ENCODE data around the gene STEAP4. TPM values are rescaled to one million over a fixed set of nuclear protein-coding genes. Genes with fewer than 3 reads are reported as not detected.
A peak's percentile ranks its signal among the peaks of the same experiment; 100 is the strongest.

Gene STEAP4
- polyA plus RNA-seq, 4 donors: 0.22 to 5.7 (median 0.43) TPM

DNA sequence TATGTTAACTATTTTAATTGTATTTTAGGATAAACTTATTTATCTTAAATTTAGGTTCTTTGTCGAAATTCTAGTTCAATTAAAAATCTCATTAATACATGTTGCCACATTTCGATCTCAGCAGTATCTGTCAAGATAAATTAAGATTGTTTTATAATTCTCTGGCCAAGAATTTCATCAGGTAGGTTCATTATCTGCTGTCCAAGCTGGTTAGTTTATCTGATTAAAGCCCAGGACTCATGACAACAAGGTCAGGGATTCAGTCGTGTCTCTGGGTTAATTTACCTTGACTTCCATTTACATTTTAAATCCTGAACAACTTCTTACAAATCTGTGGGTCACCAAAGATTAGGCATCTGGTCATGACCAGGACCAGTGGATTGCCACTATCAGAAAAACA, 7.6 kb downstream of the STEAP4 start:
- H3K4me3 ChIP-seq (ENCODE audit: low read depth in 1 of 3, low read length in 3 of 3): no peak overlapping the region
- H3K36me3 ChIP-seq (ENCODE audit: control insufficient read depth in 3 of 3, insufficient read depth in 2 of 3, low read depth in 1 of 3, low read length in 3 of 3): no peaks in the 10 kb centered on the region
- 84 to 86% (median 85%) methylated on average over 3 of the region's 3 CpGs for WGBS, 3 donors
- H3K4me1 ChIP-seq (ENCODE audit: control insufficient read depth in 3 of 3, insufficient read depth in 2 of 3, low read depth in 1 of 3, low read length in 2 of 3): no peaks in the 10 kb centered on the region
- H3K27ac ChIP-seq (ENCODE audit: low read depth in 1 of 3, low read length in 2 of 3): no peak overlapping the region
- FAIRE-seq: no peak
- H3K9me3 ChIP-seq (ENCODE audit: control insufficient read depth in 2 of 2, insufficient read depth in 1 of 2, low read depth in 1 of 2, low read length in 1 of 2): no peaks in the 10 kb centered on the region
- no peaks in the 10 kb centered on the region for H3K27me3 ChIP-seq (ENCODE audit: control insufficient read depth in 3 of 3, insufficient read depth in 3 of 3, low read length in 3 of 3)
- no peak for DNase-seq

DNA sequence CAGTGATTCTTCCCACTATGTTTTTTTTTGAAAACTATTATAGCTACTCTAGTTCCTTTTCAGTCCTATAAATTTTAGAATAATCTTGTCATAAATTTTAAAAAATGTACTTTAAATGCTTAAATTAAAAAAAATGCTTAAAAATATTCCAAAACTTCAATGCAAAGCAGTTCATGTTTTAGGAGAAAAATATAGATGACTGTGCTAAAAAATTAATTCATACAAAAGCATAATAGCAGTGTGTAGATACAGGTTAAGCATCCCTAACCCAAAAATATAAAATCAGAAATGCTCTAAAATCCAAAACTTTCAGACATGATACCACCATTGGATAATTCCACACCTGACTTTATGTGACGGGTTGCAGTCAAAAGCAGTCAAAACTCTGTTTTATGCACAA, 12.8 kb downstream of the STEAP4 start:
- Histone ChIP-seq H3K4me1 (ENCODE audit: control insufficient read depth in 3 of 3, insufficient read depth in 2 of 3, low read depth in 1 of 3, low read length in 2 of 3) (peaks cover 0 to 4% (median 0%) of the 10 kb centered on the region in 3 donors), H3K36me3 (ENCODE audit: control insufficient read depth in 3 of 3, insufficient read depth in 2 of 3, low read depth in 1 of 3, low read length in 3 of 3) (no peaks in the 10 kb centered on the region), H3K27me3 (ENCODE audit: control insufficient read depth in 3 of 3, insufficient read depth in 3 of 3, low read length in 3 of 3) (no peaks in the 10 kb centered on the region), H3K27ac (ENCODE audit: low read depth in 1 of 3, low read length in 2 of 3) (no peak overlapping the region), H3K9me3 (ENCODE audit: control insufficient read depth in 2 of 2, insufficient read depth in 1 of 2, low read depth in 1 of 2, low read length in 1 of 2) (no peaks in the 10 kb centered on the region), H3K4me3 (ENCODE audit: low read depth in 1 of 3, low read length in 3 of 3) (no peak overlapping the region)
- DNase-seq: no peak
- FAIRE-seq: no peak
- 95 to 96% (median 95%) methylated on average over 1 of the region's 1 CpG for WGBS, 3 donors

DNA sequence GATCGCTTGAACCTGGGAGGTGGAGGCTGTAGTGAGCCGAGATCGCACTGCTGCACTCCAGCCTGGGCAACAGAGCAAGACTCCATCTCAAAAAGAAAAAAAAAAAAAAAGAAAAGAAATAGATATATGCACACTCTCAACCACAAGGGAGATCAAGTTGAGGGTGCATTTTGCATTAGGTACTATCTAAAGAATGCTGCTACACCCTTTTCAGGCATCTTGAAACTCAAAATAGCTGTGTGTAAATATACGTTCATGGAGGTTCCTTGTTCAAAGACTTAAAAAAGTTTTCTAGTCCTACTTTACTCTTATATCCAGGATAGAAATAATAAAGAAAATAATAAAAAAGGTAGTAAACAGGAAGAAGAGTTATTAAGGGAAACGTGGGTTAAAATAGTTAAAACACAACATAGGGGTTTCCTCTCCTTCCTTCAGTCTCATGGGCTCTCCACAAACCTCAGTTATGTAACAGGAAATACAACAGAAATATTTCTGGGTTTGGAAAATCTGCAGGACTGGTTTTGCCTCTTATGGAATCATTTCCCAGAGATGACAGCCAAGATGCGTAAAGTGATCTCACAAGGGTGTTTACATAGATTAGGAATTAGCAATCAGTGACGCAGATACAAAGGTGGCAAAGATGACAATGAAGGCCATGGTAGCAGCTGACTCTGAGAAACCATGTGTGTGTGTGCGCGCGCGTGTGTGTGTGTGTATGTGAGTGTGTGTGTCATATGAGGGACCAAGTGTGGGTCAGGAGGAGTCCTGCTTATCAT, 15.1 kb downstream of the STEAP4 start:
- DNase-seq: peak; percentile 9 to 26
- H3K36me3 ChIP-seq (ENCODE audit: control insufficient read depth in 3 of 3, insufficient read depth in 2 of 3, low read depth in 1 of 3, low read length in 3 of 3): no peaks in the 10 kb centered on the region
- peaks cover 0 to 4% (median 0%) of the 10 kb centered on the region in 3 donors for H3K4me1 ChIP-seq (ENCODE audit: control insufficient read depth in 3 of 3, insufficient read depth in 2 of 3, low read depth in 1 of 3, low read length in 2 of 3)
- peaks cover 0 to 7% of the 10 kb centered on the region in 2 donors for H3K9me3 ChIP-seq (ENCODE audit: control insufficient read depth in 2 of 2, insufficient read depth in 1 of 2, low read depth in 1 of 2, low read length in 1 of 2)
- FAIRE-seq: no peak
- no peak overlapping the region for H3K4me3 ChIP-seq (ENCODE audit: low read depth in 1 of 3, low read length in 3 of 3)
- WGBS, 3 donors: 74 to 81% (median 80%) methylated on average over 11 of the region's 11 CpGs
- no peaks in the 10 kb centered on the region for H3K27me3 ChIP-seq (ENCODE audit: control insufficient read depth in 3 of 3, insufficient read depth in 3 of 3, low read length in 3 of 3)
- no peak overlapping the region for H3K27ac ChIP-seq (ENCODE audit: low read depth in 1 of 3, low read length in 2 of 3)

DNA sequence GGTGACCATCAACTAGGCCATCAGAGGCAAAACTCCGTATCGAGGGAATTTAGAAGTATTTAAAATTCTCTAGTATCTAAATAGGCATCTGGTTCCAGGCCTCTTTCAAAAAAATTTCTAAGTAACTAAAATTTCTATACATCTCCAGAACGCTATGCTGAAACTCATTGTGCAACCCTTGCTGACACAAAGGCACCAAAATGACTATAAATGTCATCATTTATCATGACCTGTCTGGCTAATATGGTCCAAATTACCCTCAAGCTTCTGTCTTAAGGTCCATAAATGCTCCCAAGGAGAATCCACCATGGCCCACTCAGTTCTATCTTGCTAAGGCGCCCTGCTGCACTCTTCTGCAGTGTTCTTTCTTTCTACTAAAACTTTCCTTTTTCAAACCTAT, 16.2 kb downstream of the STEAP4 start:
- Histone ChIP-seq H3K9me3 (ENCODE audit: control insufficient read depth in 2 of 2, insufficient read depth in 1 of 2, low read depth in 1 of 2, low read length in 1 of 2) (peaks cover 0 to 10% of the 10 kb centered on the region in 2 donors), H3K4me3 (ENCODE audit: low read depth in 1 of 3, low read length in 3 of 3) (no peak overlapping the region), H3K27me3 (ENCODE audit: control insufficient read depth in 3 of 3, insufficient read depth in 3 of 3, low read length in 3 of 3) (no peaks in the 10 kb centered on the region), H3K36me3 (ENCODE audit: control insufficient read depth in 3 of 3, insufficient read depth in 2 of 3, low read depth in 1 of 3, low read length in 3 of 3) (no peaks in the 10 kb centered on the region), H3K4me1 (ENCODE audit: control insufficient read depth in 3 of 3, insufficient read depth in 2 of 3, low read depth in 1 of 3, low read length in 2 of 3) (peaks cover 0 to 4% (median 0%) of the 10 kb centered on the region in 3 donors), H3K27ac (ENCODE audit: low read depth in 1 of 3, low read length in 2 of 3) (no peak overlapping the region)
- DNase-seq (no peak), FAIRE-seq (no peak)
- 91 to 92% (median 92%) methylated on average over 4 of the region's 4 CpGs for WGBS, 3 donors

DNA sequence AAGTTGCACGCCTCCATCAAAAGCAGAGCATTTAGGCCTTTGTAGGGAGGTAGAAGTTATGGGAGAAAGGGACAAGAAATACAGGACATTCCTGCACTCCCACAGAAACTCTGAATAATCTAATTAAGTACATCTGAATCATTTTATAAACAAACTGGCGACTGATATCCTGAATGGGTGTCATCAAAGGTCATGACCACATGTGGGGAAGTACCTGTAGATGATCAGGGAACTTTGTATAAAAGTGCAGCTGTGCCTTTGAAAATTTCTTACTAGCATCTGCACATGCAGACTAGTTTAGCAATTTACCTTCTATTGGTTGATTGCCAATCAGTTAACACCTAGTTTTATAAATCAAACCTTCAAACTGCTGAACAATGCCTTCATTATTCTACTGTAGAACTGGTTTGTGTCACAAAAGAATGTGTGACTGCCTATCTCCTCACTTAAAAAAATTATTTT, 17.1 kb downstream of the STEAP4 start:
- Histone ChIP-seq H3K27me3 (ENCODE audit: control insufficient read depth in 3 of 3, insufficient read depth in 3 of 3, low read length in 3 of 3) (no peaks in the 10 kb centered on the region), H3K36me3 (ENCODE audit: control insufficient read depth in 3 of 3, insufficient read depth in 2 of 3, low read depth in 1 of 3, low read length in 3 of 3) (no peaks in the 10 kb centered on the region), H3K9me3 (ENCODE audit: control insufficient read depth in 2 of 2, insufficient read depth in 1 of 2, low read depth in 1 of 2, low read length in 1 of 2) (peaks cover 0 to 10% of the 10 kb centered on the region in 2 donors), H3K4me3 (ENCODE audit: low read depth in 1 of 3, low read length in 3 of 3) (no peak overlapping the region), H3K4me1 (ENCODE audit: control insufficient read depth in 3 of 3, insufficient read depth in 2 of 3, low read depth in 1 of 3, low read length in 2 of 3) (peaks cover 0 to 4% (median 0%) of the 10 kb centered on the region in 3 donors), H3K27ac (ENCODE audit: low read depth in 1 of 3, low read length in 2 of 3) (no peak overlapping the region)
- DNase-seq (peak in 1 of 2 donors; percentile 53), FAIRE-seq (peak; percentile 33)
- WGBS, 3 donors: 12 to 41% (median 23%) methylated on average over 2 of the region's 2 CpGs

DNA sequence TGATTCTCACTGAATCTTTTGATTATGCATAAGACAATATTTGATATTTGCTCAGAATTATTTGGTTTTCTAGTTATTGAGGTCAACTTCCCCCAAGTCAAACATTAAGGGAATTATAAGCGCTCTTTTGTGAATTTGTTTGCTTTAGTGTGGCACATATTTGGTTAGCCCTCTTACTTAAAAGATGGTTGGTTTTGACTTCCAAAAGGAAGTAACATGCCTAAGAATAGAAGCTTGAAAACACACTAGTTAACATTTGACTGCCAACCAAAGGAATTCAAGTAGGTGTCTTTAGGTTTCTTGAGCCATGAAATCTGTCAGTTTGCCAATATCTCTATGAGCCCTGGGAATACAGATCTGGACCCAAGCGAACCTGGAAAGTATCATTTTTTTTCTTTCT, 24.9 kb downstream of the STEAP4 start:
- Histone ChIP-seq H3K4me1 (ENCODE audit: control insufficient read depth in 3 of 3, insufficient read depth in 2 of 3, low read depth in 1 of 3, low read length in 2 of 3) (no peaks in the 10 kb centered on the region), H3K36me3 (ENCODE audit: control insufficient read depth in 3 of 3, insufficient read depth in 2 of 3, low read depth in 1 of 3, low read length in 3 of 3) (no peaks in the 10 kb centered on the region), H3K9me3 (ENCODE audit: control insufficient read depth in 2 of 2, insufficient read depth in 1 of 2, low read depth in 1 of 2, low read length in 1 of 2) (peaks cover 0 to 4% of the 10 kb centered on the region in 2 donors), H3K27me3 (ENCODE audit: control insufficient read depth in 3 of 3, insufficient read depth in 3 of 3, low read length in 3 of 3) (no peaks in the 10 kb centered on the region), H3K4me3 (ENCODE audit: low read depth in 1 of 3, low read length in 3 of 3) (no peak overlapping the region), H3K27ac (ENCODE audit: low read depth in 1 of 3, low read length in 2 of 3) (no peak overlapping the region)
- no peak for FAIRE-seq
- no peak for DNase-seq
- 70 to 80% (median 78%) methylated on average over 2 of the region's 2 CpGs for WGBS, 3 donors

DNA sequence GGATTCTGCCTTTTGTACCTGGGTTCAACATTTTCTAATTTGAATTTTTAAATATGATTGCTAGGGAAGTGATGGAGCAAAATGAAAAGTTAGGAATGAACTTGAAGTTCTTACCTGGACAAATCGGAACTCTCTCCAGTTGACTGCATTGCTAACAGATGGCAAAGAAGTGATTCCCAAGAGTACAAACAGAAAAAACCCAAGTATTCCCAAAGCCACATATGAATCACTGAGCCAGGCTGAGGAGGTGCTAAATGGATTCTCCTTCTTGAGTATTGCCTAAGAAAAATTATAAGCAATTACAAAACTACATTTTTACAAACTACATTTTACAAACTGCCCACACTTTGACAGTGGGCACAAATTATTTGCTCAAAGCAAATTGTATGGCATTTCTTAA, 25.9 kb downstream of the STEAP4 start:
- Histone ChIP-seq H3K36me3 (ENCODE audit: control insufficient read depth in 3 of 3, insufficient read depth in 2 of 3, low read depth in 1 of 3, low read length in 3 of 3) (no peaks in the 10 kb centered on the region), H3K4me3 (ENCODE audit: low read depth in 1 of 3, low read length in 3 of 3) (no peak overlapping the region), H3K27me3 (ENCODE audit: control insufficient read depth in 3 of 3, insufficient read depth in 3 of 3, low read length in 3 of 3) (no peaks in the 10 kb centered on the region), H3K27ac (ENCODE audit: low read depth in 1 of 3, low read length in 2 of 3) (no peak overlapping the region), H3K9me3 (ENCODE audit: control insufficient read depth in 2 of 2, insufficient read depth in 1 of 2, low read depth in 1 of 2, low read length in 1 of 2) (no peaks in the 10 kb centered on the region), H3K4me1 (ENCODE audit: control insufficient read depth in 3 of 3, insufficient read depth in 2 of 3, low read depth in 1 of 3, low read length in 2 of 3) (no peaks in the 10 kb centered on the region)
- FAIRE-seq (no peak), DNase-seq (no peak)
- 94 to 96% (median 96%) methylated on average over 1 of the region's 1 CpG for WGBS, 3 donors

DNA sequence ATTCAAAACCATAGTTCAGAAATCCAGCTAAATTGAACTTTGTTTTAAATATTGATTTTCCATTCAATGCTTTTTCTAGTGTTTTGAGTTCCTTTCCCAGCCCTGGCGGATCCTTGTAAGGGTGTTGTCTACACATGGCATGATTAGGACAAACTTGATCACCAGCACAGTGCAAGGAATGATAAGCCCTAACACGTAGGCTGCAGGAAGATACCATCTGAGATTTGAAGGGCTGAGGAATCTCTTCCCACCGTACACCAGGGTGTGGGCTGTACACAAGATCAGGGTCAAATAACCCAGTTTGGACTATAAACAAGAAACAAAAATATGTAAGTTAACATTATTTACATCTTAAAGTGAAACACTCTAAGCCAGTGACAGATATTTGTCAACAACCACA, 27.4 kb downstream of the STEAP4 start:
- no peaks in the 10 kb centered on the region for H3K27me3 ChIP-seq (ENCODE audit: control insufficient read depth in 3 of 3, insufficient read depth in 3 of 3, low read length in 3 of 3)
- H3K4me1 ChIP-seq (ENCODE audit: control insufficient read depth in 3 of 3, insufficient read depth in 2 of 3, low read depth in 1 of 3, low read length in 2 of 3): no peaks in the 10 kb centered on the region
- no peaks in the 10 kb centered on the region for H3K36me3 ChIP-seq (ENCODE audit: control insufficient read depth in 3 of 3, insufficient read depth in 2 of 3, low read depth in 1 of 3, low read length in 3 of 3)
- FAIRE-seq: no peak
- no peak for DNase-seq
- H3K4me3 ChIP-seq (ENCODE audit: low read depth in 1 of 3, low read length in 3 of 3): no peak overlapping the region
- H3K9me3 ChIP-seq (ENCODE audit: control insufficient read depth in 2 of 2, insufficient read depth in 1 of 2, low read depth in 1 of 2, low read length in 1 of 2): no peaks in the 10 kb centered on the region
- 58 to 74% (median 60%) methylated on average over 3 of the region's 3 CpGs for WGBS, 3 donors
- no peak overlapping the region for H3K27ac ChIP-seq (ENCODE audit: low read depth in 1 of 3, low read length in 2 of 3)

DNA sequence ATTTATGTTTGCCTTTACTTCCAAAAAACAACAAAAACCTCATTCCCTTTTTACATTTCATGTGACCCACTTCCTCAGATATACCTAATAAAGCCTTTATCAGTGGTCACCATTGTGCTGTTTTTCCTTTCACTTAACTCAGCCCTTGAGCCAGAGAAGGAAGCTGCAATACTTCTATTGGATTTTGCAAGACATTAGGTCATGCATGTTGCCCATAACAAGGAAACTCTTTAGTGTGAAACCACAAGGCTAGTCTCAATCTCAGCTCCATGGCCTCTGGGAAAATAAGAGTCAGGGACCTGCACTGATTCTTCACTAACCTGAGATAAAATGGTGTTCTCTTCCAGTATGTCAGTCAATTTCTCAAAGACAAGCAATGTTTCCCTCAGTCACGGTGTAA, 27.8 kb downstream of the STEAP4 start:
- Histone ChIP-seq H3K27ac (ENCODE audit: low read depth in 1 of 3, low read length in 2 of 3) (no peak overlapping the region), H3K4me3 (ENCODE audit: low read depth in 1 of 3, low read length in 3 of 3) (no peak overlapping the region), H3K36me3 (ENCODE audit: control insufficient read depth in 3 of 3, insufficient read depth in 2 of 3, low read depth in 1 of 3, low read length in 3 of 3) (no peaks in the 10 kb centered on the region), H3K9me3 (ENCODE audit: control insufficient read depth in 2 of 2, insufficient read depth in 1 of 2, low read depth in 1 of 2, low read length in 1 of 2) (no peaks in the 10 kb centered on the region), H3K4me1 (ENCODE audit: control insufficient read depth in 3 of 3, insufficient read depth in 2 of 3, low read depth in 1 of 3, low read length in 2 of 3) (no peaks in the 10 kb centered on the region), H3K27me3 (ENCODE audit: control insufficient read depth in 3 of 3, insufficient read depth in 3 of 3, low read length in 3 of 3) (no peaks in the 10 kb centered on the region)
- peak in 1 of 2 donors; percentile 15 for DNase-seq
- no peak for FAIRE-seq
- WGBS, 3 donors: 75 to 90% (median 88%) methylated on average over 1 of the region's 1 CpG
